GM21515 (cell line): ENCODE data around the gene GPC2.
A peak's percentile ranks its signal among the peaks of the same experiment; 100 is the strongest.

ENCODE experiments used
- ATAC-seq: cut with Tn5 transposase; IDR thresholded peaks from one replicate; pipeline ENCODE4 v1.9.1; 2021; ENCODE audit not compliant: unreplicated experiment

GPC2 gene

DNA sequence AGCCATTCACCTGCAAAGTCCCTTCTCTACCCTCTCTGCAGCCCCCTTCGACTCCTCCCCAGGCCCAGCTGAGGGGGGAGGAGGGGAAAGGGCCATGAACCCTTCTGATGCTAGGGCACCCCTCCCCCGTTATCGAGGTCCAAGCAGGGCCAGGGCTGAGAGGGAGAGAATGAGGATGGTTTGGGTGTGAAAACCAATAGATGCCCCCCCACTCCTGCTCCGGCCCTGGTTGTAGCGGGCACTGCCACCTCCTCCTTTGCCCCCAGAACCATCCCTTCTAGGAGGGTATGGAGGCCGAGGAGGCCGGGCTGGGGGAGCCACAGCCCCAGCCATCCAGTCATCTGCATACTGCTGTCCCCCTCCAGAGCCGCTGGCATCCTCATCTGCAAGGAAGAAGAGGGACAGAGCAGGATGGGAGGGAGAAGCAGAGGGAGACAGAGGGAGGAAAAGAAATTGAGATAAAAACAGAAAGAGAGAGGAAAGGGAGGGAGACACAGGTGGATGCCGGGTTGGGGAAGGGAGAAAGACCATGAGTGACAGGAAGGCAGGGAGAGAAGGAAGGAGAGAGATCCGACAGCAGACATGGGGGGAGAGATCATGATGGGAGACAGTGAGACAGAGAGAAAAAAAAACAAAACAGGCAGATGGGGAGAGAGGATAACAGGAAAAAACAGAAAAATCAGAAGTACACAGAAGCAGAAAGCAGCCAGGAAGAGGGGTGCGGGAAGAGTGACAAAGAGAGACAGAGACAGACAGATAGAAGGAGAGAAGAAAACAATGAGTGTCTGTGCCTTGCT lies 6.9 kb downstream of the GPC2 start:
- no peak for ATAC-seq

DNA sequence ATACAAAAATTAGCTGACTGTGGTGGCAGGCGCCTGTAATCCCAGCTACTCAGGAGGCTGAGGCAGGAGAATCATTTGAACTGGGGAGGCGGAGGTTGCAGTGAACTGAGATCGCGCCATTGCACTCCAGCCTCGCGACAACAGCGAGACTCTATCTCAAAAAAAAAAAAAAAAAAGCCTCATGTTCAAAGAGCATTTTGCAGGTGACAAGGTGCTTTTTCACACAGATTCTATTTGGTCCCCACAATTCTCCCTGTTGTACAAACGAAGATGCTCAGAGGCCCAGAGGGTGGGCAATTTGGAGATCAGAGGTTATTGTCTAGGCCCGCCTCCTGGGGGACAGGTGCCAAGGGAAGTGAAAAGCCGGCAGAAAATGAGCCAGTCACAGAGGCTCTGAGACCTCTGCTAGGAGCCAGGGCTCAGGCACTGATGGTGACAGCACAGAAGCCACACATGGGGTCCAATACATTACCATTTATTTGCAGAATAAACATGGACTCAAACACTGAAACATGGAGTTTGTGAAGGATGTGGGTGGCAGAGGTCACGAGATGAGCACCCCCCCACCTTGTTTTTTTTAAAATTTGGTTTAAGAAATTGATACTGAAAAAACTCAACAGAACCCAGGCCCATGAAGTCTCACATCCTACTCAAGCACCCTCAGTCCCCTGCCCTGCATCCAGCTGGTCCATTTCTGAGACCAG lies 7.9 kb downstream of the GPC2 start:
- ATAC-seq, result no peak

GRCh38 chr7:100167912-100168323 lies 9.3 kb downstream of the GPC2 start:
- ATAC-seq, result no peak

DNA sequence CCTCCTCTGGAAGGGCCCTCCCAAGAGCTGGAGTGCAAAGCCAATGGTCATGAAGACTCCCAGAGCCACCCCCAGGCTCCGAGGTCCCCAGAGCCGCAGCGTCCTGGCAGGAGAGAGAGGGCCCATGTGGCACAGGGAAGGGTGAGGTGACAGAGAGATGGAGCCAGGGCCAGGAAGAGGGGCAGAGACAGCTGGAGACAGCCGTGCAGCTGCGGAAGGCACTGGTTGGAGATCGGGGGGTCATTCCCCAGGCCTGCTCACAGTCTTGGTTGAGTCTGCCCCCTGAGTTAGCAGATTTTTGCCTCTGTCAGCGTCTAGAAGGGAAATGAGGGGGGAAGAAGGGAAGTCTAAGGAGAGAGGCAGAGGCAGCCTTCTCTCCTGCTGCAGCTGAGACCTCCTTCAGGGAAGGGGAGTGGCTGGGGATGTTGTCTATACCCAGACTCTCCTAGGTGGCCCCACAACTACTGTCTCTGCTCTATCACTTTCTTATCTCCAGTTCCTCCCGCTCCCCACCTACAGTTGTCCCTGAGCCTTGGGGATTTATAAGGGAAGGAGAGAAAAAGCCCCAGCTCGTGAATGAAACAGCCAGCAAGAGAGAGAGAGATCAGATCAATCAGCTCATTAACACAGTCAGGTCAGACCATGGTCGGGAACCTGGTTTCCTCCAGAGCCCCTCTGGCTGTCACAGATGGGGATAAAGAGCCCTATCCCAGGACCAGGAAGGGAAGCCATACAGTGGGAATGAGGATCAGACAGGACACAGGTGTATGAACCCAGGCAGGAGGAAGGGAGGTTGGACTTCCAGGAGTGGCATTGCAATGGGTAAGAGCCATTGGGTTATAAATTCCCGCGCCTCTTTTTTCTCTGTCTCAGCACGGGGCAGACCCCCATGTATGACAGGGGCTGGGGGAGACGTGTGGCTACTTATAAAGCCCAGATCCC lies 9.9 kb downstream of the GPC2 start:
- ATAC-seq, result no peak

DNA sequence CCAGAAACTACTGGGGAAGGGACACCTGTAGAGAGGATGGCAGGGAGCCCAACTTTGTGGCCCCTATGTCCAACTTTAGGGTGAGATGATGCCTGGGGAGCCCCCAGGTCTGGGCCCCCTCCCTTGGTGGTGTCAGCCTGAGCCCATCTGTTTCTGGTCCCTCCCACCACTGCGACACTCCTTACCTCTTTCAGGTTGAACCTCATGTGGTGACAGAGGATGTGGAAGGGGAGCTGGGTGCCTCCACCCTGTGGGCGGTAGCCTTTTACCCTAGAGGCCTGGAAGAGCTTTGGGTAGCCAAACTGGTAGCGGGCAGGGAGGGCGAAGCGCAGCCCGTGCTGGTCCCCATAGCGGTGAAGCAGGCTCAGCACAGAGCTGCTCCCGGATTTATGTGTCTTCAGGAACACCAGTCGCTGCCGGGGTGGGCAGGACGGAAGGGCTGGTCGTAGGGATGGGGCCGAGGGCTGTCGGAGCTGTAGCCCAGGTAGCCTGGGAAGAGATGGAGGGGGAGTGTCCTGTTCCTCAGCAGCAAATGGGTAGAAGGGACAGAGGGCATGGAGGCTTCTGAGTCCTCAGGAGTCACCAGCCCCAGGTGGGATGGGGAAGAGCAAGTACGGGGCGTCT lies 10.8 kb downstream of the GPC2 start:
- no peak for ATAC-seq

- ATAC-seq, result no peak
Observed at GRCh38 chr7:100163871-100164270, 13.3 kb downstream of the GPC2 start.

- no peak for ATAC-seq
Observed at GRCh38 chr7:100163006-100163531, 14.1 kb downstream of the GPC2 start.

GRCh38 chr7:100160067-100160466 lies 17.1 kb downstream of the GPC2 start:
- no peak for ATAC-seq

- ATAC-seq, result no peak
Observed at GRCh38 chr7:100159099-100159623, 18.0 kb downstream of the GPC2 start.

GRCh38 chr7:100158229-100159098 lies 18.7 kb downstream of the GPC2 start, which contains the start of gene TRAPPC14:
Gene TRAPPC14 (minus strand): TSS chr7:100158723. CDS start chr7:100158499, 224 bp downstream.
- peak; percentile 64 for ATAC-seq

GRCh38 chr7:100157334-100158228 lies 19.6 kb downstream of the GPC2 start:
- ATAC-seq, result no peak

DNA sequence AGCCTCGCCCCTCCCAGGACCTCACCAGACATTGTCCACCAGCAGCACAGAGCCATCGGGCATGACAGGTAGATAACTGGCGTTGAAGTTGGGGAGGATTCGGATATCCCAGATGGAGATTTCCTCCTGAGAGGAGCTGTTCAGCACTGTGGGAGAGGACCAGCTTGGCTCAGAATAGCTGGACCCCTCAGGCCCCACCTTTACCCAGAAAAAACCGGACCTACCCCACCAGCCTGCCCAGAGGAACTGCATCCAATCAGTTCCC lies 20.2 kb downstream of the GPC2 start:
- ATAC-seq, result no peak

DNA sequence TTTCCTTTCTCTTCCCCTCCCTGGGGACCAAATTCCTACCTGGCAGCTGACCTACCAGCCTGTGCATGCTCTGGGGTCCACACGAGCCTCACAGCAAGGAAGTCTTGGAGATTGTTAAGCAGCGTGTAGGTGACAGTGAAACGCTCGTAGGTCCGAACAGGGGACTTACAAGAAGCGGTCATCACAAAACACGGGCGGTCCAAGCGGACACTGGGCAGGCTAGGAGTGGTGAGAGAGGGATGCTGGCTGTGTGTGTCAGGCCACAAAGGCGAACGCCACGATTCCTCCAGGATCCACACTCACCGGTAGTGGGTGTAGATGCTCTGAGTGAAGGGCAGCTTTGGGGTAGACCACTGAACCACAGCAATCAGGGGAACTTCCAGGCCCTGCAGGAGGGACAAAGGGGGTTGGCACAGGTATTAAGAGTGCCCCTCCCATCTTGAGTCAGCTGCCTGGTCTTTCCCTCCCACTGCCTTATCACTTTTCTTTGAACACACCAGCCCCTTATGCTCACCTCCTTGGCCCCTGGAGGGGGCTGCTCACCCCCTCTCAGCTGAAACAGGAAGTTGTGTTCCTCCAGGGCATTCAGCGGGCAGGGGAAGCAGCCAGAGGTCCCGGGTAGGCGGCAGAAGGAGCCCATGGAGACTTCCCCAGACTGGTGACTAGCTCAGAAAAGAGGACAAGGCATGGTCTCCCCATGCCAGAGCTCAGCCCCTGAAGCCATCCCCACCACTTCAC lies 20.7 kb downstream of the GPC2 start:
- ATAC-seq, result no peak

GRCh38 chr7:100155553-100156317 lies 21.4 kb downstream of the GPC2 start:
- no peak for ATAC-seq

DNA sequence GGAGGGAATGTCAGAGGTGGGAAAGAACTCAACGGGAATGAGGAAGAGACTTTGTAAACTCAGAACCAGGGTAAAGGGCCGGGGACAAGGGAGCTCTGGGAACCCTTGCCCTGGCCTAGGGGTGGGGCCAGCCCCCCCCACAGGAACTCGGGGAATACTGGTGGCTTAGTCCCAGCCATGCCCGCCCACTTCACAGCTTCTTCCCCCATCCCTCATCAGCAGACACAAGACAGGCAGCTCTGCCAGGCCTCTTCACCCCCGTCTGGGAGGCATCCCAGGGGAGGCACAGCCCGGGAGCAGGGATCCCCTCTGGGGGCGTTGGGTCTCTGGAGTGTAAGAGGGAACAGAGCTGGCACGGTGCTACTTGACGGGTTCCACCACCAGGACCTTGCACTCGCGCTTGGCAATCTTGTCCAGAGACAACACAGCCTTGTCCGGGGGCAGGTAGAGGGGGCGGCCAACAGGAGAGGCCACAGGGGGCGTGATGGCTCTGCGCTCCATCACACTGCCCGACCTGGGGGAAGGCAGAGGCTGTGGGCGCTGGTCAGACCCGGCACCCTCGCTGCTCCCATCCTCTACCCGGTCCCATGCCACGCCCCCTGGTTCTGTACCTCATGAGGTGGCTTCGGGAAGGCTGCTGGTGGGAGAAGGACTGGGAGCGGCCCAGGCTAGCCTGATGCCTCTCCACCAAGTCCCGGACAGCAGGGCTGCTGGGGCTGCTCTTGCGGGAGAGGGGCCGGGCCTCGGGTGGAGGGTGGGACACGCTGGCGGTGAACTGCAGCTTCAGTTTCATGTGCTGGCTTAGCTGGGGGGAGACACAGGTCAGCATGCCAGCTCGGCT lies 22.3 kb downstream of the GPC2 start:
- ATAC-seq, result no peak
